CD4-positive, alpha-beta T cell treated with Interleukin-17A for 1 hour (primary cell): ENCODE data around the gene TBC1D22A.

Experiments
- DNase-seq: peaks from one replicate; pipeline ENCODE4 v3.0.0-alpha.2; 2020

TBC1D22A gene

GRCh38 chr22:47000888-47001287 is 238.4 kb downstream of the TBC1D22A start:
- DNase-seq, result no peak

- DNase-seq, result no peak
These were observed 238.8 kb downstream of the TBC1D22A start for GRCh38 chr22:47001288-47001687.

GRCh38 chr22:47002692-47003091 is 240.2 kb downstream of the TBC1D22A start:
- no peak for DNase-seq

GRCh38 chr22:47005506-47006408 is 243.3 kb downstream of the TBC1D22A start:
- DNase-seq, result no peak

- DNase-seq, result no peak
These were observed 244.0 kb downstream of the TBC1D22A start for GRCh38 chr22:47006433-47006832.

GRCh38 chr22:47006869-47007268 is 244.4 kb downstream of the TBC1D22A start:
- no peak for DNase-seq

GRCh38 chr22:47007496-47007895 is 245.0 kb downstream of the TBC1D22A start:
- no peak for DNase-seq

GRCh38 chr22:47008208-47008885 is 245.9 kb downstream of the TBC1D22A start:
- no peak for DNase-seq

- no peak for DNase-seq
These were observed 247.1 kb downstream of the TBC1D22A start for GRCh38 chr22:47009304-47010101.

- DNase-seq, result no peak
These were observed 247.8 kb downstream of the TBC1D22A start for GRCh38 chr22:47010211-47010610.

- no peak for DNase-seq
These were observed 248.8 kb downstream of the TBC1D22A start for GRCh38 chr22:47011131-47011858.

- DNase-seq, result no peak
These were observed 249.4 kb downstream of the TBC1D22A start for GRCh38 chr22:47011859-47012258.

- DNase-seq, result no peak
These were observed 250.3 kb downstream of the TBC1D22A start for GRCh38 chr22:47012589-47013370.

- DNase-seq, result no peak
These were observed 251.6 kb downstream of the TBC1D22A start for GRCh38 chr22:47013861-47014635.

- no peak for DNase-seq
These were observed 252.3 kb downstream of the TBC1D22A start for GRCh38 chr22:47014636-47015345.

- no peak for DNase-seq
These were observed 253.2 kb downstream of the TBC1D22A start for GRCh38 chr22:47015589-47016178.

GRCh38 chr22:47016631-47017030 is 254.2 kb downstream of the TBC1D22A start:
- DNase-seq, result no peak

GRCh38 chr22:47017245-47017644 is 254.8 kb downstream of the TBC1D22A start:
- no peak for DNase-seq

GRCh38 chr22:47018010-47018910 is 255.8 kb downstream of the TBC1D22A start:
- no peak for DNase-seq
